GM19372 (cell line): ENCODE results near the gene PDIA2.
"Not testable (repeated sequence)": the region's sequence is repeated elsewhere in the genome, so short reads cannot be mapped to it uniquely, and the experiment has no call there.

Experiments
- ATAC-seq: cut with Tn5 transposase; IDR thresholded peaks from one replicate; pipeline ENCODE4 v1.9.1; 2021; ENCODE audit warnings: mild to moderate bottlenecking, low read depth, moderate library complexity; ENCODE audit not compliant: unreplicated experiment

PDIA2 gene

GRCh38 chr16:283033-283805 lies at the start of gene PDIA2:
PDIA2 (plus strand) TSS chr16:283164; CDS start chr16:283170, 6 bp downstream.
- ATAC-seq = no peak

GRCh38 chr16:234468-235305 lies 48.3 kb upstream of the PDIA2 start, which contains the start of gene FAM234A:
FAM234A (plus strand) TSS chr16:234821; CDS start chr16:254414, 19,593 bp downstream.
- ATAC-seq = peak; percentile 77

- ATAC-seq = no peak
Measured at GRCh38 chr16:239948-240277, 43.1 kb upstream of the PDIA2 start.

GRCh38 chr16:240559-240958 lies 42.4 kb upstream of the PDIA2 start:
- no peak for ATAC-seq

GRCh38 chr16:242281-242680 lies 40.7 kb upstream of the PDIA2 start:
- no peak for ATAC-seq

GRCh38 chr16:243348-243747 lies 39.6 kb upstream of the PDIA2 start:
- ATAC-seq = no peak

- ATAC-seq = no peak
Measured at GRCh38 chr16:245105-245504, 37.9 kb upstream of the PDIA2 start.

- no peak for ATAC-seq
Measured at GRCh38 chr16:247027-247426, 35.9 kb upstream of the PDIA2 start.

- ATAC-seq = no peak
Measured at GRCh38 chr16:249431-249830, 33.5 kb upstream of the PDIA2 start.

- ATAC-seq = no peak
Measured at GRCh38 chr16:252366-253337, 30.3 kb upstream of the PDIA2 start.

- ATAC-seq = no peak
Measured at GRCh38 chr16:253833-254232, 29.1 kb upstream of the PDIA2 start.

- ATAC-seq = no peak
Measured at GRCh38 chr16:254461-254860, 28.5 kb upstream of the PDIA2 start.

GRCh38 chr16:255183-255582 lies 27.8 kb upstream of the PDIA2 start:
- no peak for ATAC-seq

GRCh38 chr16:258091-258490 lies 24.9 kb upstream of the PDIA2 start:
- not testable (repeated sequence) for ATAC-seq

- no peak for ATAC-seq
Measured at GRCh38 chr16:259226-259625, 23.7 kb upstream of the PDIA2 start.

GRCh38 chr16:259814-260253 lies 23.1 kb upstream of the PDIA2 start:
- ATAC-seq = no peak

GRCh38 chr16:260326-260725 lies 22.6 kb upstream of the PDIA2 start:
- no peak for ATAC-seq

GRCh38 chr16:261031-261691 lies 21.8 kb upstream of the PDIA2 start:
- no peak for ATAC-seq

- no peak for ATAC-seq
Measured at GRCh38 chr16:262121-262745, 20.7 kb upstream of the PDIA2 start.
